GM19452 (cell line): Measurements from ENCODE around the gene RSRC1.
"Not testable (repeated sequence)": the region's sequence is repeated elsewhere in the genome, so short reads cannot be mapped to it uniquely, and the experiment has no call there.

ENCODE experiments used
- ATAC-seq: cut with Tn5 transposase; IDR thresholded peaks from one replicate; pipeline ENCODE4 v1.9.1; 2021; ENCODE audit not compliant: unreplicated experiment

Gene RSRC1

DNA sequence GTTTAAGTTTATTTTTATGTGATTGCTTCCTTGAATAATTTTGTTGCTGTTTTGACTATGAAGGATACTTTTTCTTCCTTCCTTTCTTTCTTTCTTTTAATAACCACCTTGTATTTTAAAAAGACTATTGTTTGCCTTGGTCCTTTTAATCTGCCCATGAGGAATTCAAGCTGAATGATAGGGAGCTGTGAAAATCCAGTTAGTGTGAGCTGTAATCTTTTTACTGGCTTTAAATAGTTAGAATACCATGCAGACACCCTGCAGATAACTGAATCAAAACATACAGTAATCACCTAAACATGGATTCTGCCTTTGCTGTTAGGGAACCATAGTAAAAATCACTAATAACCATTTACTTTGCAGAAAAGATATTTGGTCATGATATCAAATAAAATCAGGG lies 110.7 kb downstream of the RSRC1 start:
- no peak for ATAC-seq

DNA sequence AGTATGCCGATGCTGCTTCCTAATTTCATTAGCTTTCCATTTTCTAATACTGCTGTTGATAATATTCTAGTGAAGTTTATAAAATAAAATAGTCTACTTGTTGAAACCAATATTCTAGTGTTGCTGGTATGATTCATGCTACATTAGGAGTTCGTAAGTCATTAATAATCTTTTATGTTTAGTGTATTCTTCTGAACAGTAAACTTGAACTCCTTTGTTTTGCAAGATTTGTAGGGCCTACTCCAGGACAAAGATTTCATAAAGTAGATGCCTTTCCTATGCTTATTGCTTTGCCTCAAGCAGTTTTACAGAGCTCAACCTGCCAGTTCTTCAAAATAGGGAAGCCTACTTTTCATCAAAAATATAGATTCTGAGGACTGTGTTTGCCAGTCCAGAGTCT lies 111.5 kb downstream of the RSRC1 start:
- ATAC-seq, result no peak

- ATAC-seq, result no peak
Measured at GRCh38 chr3:158226429-158226828, 116.5 kb downstream of the RSRC1 start.

- not testable (repeated sequence) for ATAC-seq
Measured at GRCh38 chr3:158228942-158229341, 119.1 kb downstream of the RSRC1 start.

GRCh38 chr3:158233791-158234190 lies 123.9 kb downstream of the RSRC1 start:
- no peak for ATAC-seq

- no peak for ATAC-seq
Measured at GRCh38 chr3:158244274-158244673, 134.4 kb downstream of the RSRC1 start.

DNA sequence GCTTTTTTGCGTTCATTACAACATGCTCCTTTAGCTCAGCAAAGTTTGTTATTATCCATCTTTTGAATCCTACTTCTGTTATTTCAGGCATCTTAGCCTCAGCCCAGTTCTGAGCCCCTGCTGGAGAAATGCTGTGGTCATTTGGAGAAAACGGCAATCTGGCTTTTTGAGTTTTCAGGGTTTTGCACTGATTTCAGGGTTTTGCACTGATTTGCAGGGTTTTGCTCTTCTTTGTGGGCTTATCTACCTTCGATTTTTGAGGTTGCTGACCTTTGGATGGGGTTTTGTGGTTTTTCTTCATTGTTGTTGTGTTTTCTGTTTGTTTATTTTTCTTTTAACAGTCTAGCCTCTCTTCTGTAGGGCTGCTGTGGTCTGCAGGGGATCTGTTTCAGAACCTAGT lies 137.4 kb downstream of the RSRC1 start:
- ATAC-seq, result no peak

DNA sequence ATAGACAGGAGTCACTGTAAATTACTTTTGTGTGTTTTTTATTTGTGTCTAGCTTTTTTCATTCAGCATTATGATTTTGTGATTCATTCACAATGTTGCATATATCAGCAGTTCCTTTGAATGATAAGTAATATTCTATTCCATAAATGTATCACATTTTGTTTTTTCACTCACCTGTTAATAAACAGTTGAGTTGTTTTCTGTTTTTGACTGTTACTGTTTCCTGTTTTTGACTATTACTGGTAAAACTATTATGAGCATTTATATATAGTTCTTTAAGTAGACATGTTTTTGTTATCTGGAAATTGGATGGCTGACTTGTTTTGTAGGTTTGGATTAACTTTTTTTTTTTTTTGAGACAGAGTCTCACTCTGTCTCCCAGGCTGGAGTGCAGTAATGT lies 138.4 kb downstream of the RSRC1 start:
- ATAC-seq, result peak; percentile 45

DNA sequence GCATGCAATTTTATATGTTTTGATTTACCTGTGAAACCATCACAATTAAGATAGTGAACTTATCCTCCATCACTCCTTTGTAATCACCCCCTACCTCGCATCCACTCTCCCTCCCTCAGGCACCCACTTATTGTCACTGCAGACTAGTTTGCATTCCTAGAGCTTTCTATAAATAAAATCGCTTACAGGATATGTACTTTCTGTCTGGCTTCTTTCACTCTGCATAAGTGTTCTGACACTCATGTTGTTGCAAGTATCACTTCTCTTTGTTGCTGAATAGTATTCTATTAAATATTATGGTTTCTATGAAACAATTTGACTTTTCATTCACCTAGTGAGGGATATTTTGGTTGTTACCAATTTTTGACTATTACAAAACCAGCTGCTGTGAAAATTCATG lies 139.3 kb downstream of the RSRC1 start:
- peak; percentile 55 for ATAC-seq

DNA sequence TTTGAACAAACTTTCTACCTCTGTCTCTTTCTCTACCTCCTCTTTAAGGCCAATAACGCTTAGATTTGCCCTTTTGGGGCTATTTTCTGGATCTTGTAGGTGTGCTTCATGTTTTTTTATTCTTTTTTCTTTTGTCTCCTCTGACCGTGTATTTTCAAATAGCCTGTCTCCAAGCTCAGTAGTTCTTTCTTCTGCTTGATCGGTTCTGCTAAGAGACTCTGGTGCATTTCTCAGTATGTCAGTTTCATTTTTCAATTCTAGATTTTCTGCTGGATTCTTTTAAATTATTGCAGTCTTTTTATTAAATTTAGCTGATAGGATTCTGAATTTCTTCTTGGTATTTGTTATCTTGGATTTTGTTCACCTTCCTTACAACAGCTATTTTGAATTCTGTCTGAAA lies 148.7 kb downstream of the RSRC1 start:
- no peak for ATAC-seq

- ATAC-seq, result no peak
Measured at GRCh38 chr3:158260392-158260791, 150.5 kb downstream of the RSRC1 start.

GRCh38 chr3:158261371-158261991 lies 151.6 kb downstream of the RSRC1 start:
- no peak for ATAC-seq

DNA sequence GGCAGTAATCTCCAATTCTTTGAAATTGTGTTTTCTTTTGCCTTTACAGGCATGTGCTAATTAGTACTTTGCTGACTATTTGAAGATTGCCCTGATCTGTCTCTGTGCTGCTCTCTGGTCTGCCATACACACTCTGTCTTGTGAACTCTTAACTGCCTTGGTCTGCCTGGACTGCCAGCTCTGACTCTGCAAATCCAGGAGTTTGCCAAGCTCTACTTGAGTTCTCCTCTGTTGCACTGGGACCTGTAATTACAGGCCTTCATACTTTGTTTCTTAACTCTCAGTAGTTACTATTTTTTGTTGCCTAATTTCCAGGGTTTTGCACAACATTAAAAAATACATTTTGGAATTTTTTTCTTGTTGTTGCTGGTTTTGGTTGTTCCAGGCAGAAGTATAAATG lies 155.0 kb downstream of the RSRC1 start:
- no peak for ATAC-seq

- no peak for ATAC-seq
Measured at GRCh38 chr3:158267015-158267414, 157.1 kb downstream of the RSRC1 start.

- ATAC-seq, result no peak
Measured at GRCh38 chr3:158269942-158270341, 160.1 kb downstream of the RSRC1 start.

- ATAC-seq, result no peak
Measured at GRCh38 chr3:158272081-158272480, 162.2 kb downstream of the RSRC1 start.

- ATAC-seq, result no peak
Measured at GRCh38 chr3:158273656-158274055, 163.8 kb downstream of the RSRC1 start.

DNA sequence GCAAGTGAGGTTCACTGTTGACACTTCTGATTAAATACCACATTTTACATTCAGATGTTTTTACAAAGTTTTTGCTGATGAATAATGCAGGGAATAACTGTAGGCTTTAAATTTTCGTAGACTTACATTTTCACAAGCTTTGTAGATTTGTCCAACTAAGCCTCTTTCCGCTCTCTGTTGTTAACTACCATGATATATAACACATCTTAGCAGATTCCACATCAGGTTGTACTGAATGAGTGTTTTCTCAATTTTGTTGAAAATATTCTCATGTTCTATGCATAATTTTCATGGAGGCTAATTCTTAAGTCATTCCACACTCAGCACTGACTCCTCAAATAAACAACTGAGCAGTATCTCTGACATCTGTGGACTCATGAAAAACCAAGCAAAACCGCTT lies 168.3 kb downstream of the RSRC1 start:
- ATAC-seq, result no peak

DNA sequence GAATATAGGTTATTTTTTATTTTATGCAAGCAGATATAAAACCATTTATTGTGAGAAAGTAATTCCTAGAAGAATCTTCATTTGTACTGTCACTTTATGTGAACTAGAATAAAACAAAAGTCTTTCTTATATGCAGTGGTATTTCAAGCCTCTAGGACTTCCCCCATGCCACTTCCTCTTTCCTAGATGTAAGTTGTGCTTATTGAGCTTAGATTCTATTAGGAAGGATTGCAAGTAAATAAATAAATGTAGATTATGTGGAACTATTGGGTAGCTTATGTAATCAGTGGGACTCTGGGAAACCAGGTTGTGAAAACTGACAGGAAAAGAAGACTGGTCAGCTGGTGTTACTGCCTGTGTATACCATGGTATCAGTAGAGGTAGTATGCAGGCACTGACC lies 169.7 kb downstream of the RSRC1 start:
- ATAC-seq, result no peak

GRCh38 chr3:158295771-158296170 lies 185.9 kb downstream of the RSRC1 start:
- no peak for ATAC-seq

GRCh38 chr3:158297940-158298339 lies 188.1 kb downstream of the RSRC1 start:
- ATAC-seq, result no peak

- no peak for ATAC-seq
Measured at GRCh38 chr3:158308236-158308928, 198.5 kb downstream of the RSRC1 start.

DNA sequence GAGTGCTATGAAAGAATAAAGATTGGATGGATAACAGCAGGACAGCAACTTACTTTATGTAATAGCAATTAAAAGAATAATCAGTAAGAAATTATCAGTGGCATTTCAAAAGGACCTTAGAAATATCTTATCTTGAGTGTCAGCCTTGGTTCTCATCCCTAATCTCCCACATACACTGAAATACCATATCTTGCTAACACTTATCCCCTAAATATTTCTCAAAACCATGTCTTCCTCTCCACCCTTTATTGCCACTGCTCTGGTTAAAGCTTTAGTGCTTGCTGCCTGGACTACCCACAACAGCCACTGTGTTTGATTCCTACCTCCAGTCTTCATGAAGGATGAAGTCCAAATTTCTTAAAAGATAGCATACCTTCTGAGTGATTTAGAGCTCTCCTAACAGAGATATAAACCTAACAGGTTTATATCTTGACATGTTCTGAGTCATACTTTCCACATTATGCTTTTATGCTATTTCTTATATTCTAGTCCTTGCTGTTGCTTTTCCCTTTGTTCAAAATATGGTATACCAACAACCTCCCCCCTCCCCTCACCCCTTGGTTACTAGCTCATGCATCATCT lies 202.8 kb downstream of the RSRC1 start:
- ATAC-seq, result no peak
